Activated T-helper 1 cell treated with anti-CD3 and anti-CD28 coated beads, Interleukin-12 subunit alpha, Interleukin-12 subunit beta, Interleukin-2, Interleukin-4 antibody, amounts not matched to agents 30 ng/mL and 10 ng/mL and 1 ng/mL, durations not matched to agents 14 hours and 24 hours and 36 hours (primary cell): ENCODE data around the gene HSD17B12. TPM values are rescaled to one million over a fixed set of nuclear protein-coding genes. Genes with fewer than 3 reads are reported as not detected.

Experiments used
- DNase-seq: peaks from one replicate; pipeline ENCODE4 v3.0.0; 2021; ENCODE audit warnings: low spot score
- H3K27ac Mint-ChIP-seq: one replicate; pipeline ENCODE4 v1.8.0; 2021; ENCODE audit warnings: mild to moderate bottlenecking, mixed read lengths
- H3K27me3 Mint-ChIP-seq: one replicate; pipeline ENCODE4 v1.8.0; 2022; ENCODE audit warnings: mild to moderate bottlenecking, moderate library complexity, mixed read lengths; ENCODE audit not compliant: insufficient read depth
- H3K36me3 Mint-ChIP-seq: one replicate; pipeline ENCODE4 v1.8.0; 2021; ENCODE audit warnings: low read depth, mixed read lengths
- H3K4me1 Mint-ChIP-seq: one replicate; pipeline ENCODE4 v1.8.0; 2021; ENCODE audit warnings: low read depth, mixed read lengths
- H3K4me3 Mint-ChIP-seq: one replicate; pipeline ENCODE4 v1.8.0; 2021; ENCODE audit warnings: mild to moderate bottlenecking, moderate library complexity, mixed read lengths
- H3K9me3 Mint-ChIP-seq: one replicate; pipeline ENCODE4 v1.8.0; 2021; ENCODE audit warnings: mixed read lengths
- intact Hi-C: fragments of 100-400 bp; cut with micrococcal nuclease; formaldehyde crosslinking; loops from one replicate; pipeline ENCODE4 v1.15.1; 2024
- total RNA-seq: library from RNA; stranded (reverse); gene quantifications from 2 replicates; pipeline ENCODE4 v1.2.3, GENCODE V29; 2022

Gene HSD17B12
- total RNA-seq = 72.3 and 77.8 TPM in 2 replicates

DNA sequence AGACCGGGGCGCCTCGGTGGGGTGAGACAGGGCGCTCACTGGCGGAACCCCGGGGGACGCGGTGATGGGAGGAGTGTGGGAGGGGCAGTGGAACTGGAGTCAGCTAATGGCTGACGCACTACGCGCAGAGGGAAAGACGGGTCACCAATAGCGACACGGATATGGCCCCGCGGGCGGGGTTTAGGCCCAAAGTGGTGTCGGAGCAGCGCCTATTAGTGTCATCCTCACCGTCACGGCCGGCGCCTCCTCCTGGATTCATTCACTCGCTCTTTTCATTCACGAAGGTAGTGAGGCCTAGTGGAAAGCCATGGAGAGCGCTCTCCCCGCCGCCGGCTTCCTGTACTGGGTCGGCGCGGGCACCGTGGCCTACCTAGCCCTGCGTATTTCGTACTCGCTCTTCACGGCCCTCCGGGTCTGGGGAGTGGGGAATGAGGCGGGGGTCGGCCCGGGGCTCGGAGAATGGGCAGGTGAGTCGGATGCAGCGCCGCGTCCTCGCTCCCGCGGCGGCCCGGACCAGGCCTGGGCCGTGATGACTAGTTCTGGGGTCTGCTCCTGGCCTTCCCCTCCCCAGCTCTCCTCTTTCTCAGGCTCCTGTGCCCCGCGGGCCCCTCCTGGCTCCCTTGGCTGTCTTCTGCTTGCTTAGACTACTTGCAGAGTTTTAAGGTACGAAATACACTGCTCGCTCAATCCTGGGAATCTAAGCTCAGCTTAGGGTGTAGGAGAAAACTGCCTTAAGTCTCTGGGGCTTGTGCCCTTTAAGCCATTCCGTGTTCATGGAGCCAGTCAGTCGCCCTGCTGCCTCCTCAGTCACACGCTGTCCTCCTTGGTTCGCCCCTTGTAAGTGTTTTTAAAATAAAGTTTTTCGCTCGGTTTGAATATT is at the start of gene HSD17B12:
TSS of gene HSD17B12 (plus strand) at position 218 of the 880 bp plus-strand sequence. CDS start at position 308, 90 bp downstream.
- H3K9me3 Mint-ChIP-seq = peaks cover 19% of the 10 kb centered on the region
- DNase-seq = peak; percentile 99
- peak within 1 kb of the TSS; percentile 99 for H3K4me3 Mint-ChIP-seq
- H3K27ac Mint-ChIP-seq = peak within 1 kb of the TSS; percentile 94
- intact Hi-C loops = loop anchor here (1.0 to 5.0 kb wide), 12 partner anchors 36 to 1466 kb away; partner anchors contain the start of genes ACCS, ALKBH3, API5 and C11orf96
- peaks cover 40% of the 10 kb centered on the region for H3K4me1 Mint-ChIP-seq
- H3K36me3 Mint-ChIP-seq = peaks cover 33% of the 10 kb centered on the region
- peaks cover 9% of the 10 kb centered on the region for H3K27me3 Mint-ChIP-seq

DNA sequence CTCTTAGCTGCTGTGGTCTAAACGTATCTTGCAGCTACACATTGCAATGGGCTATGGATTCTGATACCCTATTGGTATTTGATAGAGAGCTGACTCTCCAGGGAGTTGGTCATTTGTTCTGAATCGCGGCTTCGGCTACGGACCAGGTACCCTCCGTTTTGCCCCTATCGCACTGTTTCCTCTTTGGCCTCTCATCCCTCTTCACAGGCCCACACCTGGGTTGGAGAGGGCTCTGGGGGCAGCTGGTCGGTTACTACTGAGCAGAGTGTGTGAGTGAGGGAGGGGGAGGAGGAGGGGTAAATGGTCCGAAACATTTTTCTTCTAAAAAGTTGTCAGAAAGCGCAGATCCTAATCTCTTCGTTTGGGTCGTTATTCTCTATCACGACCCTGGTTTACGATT is 48.8 kb upstream of the HSD17B12 start:
- Mint-ChIP-seq H3K27ac (no peak overlapping the region), H3K36me3 (no peaks in the 10 kb centered on the region), H3K27me3 (peaks cover 34% of the 10 kb centered on the region), H3K4me3 (no peak overlapping the region), H3K4me1 (no peaks in the 10 kb centered on the region), H3K9me3 (no peaks in the 10 kb centered on the region)
- intact Hi-C loops = no loop called here
- no peak for DNase-seq

DNA sequence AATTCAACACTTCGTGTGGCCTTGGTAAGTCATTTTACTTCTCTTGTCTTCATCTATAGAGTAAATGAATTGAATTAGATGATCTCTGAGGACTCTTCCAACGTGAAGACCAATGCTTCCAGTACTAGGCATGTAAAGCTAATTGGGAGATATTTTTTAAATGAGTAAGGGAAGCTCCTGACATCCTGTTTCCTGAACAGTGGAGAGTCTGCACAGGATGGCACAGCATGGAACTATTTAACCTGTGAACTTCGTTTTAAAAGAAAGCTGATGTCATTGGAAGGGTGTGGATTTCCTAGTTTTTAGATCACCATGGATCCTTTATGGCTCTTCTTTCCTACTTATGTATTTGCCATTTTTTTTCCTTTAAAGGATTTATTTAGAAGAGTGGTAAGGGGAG is 48.4 kb upstream of the HSD17B12 start:
- no peak for DNase-seq
- H3K9me3 Mint-ChIP-seq = no peaks in the 10 kb centered on the region

DNA sequence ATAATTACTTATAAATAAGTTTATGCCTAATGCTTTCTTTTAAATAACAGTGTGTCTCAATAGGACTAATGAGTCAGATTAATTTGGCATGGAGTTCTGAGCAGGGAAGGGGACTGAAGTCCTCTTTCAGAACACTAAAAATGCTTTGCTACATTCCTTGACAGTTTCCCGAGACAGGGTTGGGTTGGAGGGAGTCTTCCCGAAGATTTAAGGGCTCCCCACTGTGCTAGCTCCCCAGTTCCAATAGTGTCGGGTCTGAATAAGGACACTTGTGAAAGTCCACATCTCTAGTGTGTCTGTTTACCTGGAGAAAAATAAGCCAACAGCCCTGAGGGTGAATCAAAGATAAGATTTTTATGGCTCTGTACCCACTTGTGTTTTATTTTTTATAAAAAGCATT is 41.8 kb upstream of the HSD17B12 start:
- Mint-ChIP-seq H3K27me3 (peaks cover 44% of the 10 kb centered on the region), H3K27ac (no peak overlapping the region), H3K9me3 (peaks cover 3% of the 10 kb centered on the region), H3K4me1 (peaks cover 2% of the 10 kb centered on the region), H3K4me3 (no peak overlapping the region), H3K36me3 (peaks cover 2% of the 10 kb centered on the region)
- no peak for DNase-seq
- intact Hi-C loops = no loop called here

More for the DNA sequence above, 48.4 kb upstream of the HSD17B12 start:
- Mint-ChIP-seq H3K4me1 (no peaks in the 10 kb centered on the region), H3K4me3 (no peak overlapping the region), H3K27ac (no peak overlapping the region), H3K27me3 (peaks cover 35% of the 10 kb centered on the region), H3K36me3 (no peaks in the 10 kb centered on the region)
- intact Hi-C loops = no loop called here

DNA sequence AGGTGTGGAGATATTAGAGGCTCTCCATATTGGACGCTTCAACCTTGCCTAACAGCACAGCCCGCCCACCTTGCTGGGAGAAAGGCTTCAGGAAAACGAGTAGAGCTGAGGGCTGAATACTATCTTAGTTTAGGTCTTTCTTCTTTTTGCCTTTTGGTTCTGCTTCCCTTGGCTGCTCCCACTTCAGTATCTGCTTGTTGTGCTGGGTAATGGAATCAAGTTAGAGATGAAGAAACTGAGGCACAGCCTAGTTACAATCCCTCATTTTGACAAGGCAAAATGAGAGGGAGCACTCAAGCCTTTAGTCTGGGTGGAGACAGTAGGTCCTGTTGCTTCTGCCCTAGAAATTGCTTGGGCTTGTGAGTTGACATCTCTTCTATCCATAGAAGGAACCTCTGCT is 41.3 kb upstream of the HSD17B12 start:
- H3K36me3 Mint-ChIP-seq = peaks cover 6% of the 10 kb centered on the region
- intact Hi-C loops = no loop called here
- DNase-seq = no peak
- H3K4me1 Mint-ChIP-seq = peaks cover 7% of the 10 kb centered on the region
- peaks cover 6% of the 10 kb centered on the region for H3K9me3 Mint-ChIP-seq
- H3K27me3 Mint-ChIP-seq = peaks cover 44% of the 10 kb centered on the region
- no peak overlapping the region for H3K27ac Mint-ChIP-seq
- no peak overlapping the region for H3K4me3 Mint-ChIP-seq

DNA sequence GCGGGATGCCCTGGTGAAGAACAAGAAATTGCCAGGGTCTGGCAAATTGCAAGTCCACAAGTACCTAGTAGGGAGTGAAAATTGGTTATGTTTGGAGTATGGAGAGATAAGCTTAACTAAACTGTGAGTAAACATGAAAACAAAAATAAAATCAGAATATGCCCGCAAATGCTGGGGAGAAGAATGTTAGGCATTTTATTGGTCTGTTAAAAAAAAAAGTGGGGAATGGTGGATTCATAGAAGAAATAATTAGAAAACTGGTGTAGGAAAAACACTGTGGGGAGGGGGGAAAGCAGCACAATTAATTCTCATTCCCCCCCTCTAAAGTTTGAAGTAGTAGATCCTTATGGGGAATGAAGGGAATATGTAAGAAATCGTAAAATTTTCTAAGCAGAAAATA is 40.6 kb upstream of the HSD17B12 start:
- Mint-ChIP-seq H3K4me3 (no peak overlapping the region), H3K27me3 (peaks cover 42% of the 10 kb centered on the region), H3K36me3 (peaks cover 8% of the 10 kb centered on the region), H3K27ac (no peak overlapping the region), H3K4me1 (peaks cover 14% of the 10 kb centered on the region), H3K9me3 (peaks cover 6% of the 10 kb centered on the region)
- intact Hi-C loops = loop anchor here (10.0 kb wide), 1 partner anchor 425 kb away; the partner anchor contains the start of gene ACCS
- no peak for DNase-seq

DNA sequence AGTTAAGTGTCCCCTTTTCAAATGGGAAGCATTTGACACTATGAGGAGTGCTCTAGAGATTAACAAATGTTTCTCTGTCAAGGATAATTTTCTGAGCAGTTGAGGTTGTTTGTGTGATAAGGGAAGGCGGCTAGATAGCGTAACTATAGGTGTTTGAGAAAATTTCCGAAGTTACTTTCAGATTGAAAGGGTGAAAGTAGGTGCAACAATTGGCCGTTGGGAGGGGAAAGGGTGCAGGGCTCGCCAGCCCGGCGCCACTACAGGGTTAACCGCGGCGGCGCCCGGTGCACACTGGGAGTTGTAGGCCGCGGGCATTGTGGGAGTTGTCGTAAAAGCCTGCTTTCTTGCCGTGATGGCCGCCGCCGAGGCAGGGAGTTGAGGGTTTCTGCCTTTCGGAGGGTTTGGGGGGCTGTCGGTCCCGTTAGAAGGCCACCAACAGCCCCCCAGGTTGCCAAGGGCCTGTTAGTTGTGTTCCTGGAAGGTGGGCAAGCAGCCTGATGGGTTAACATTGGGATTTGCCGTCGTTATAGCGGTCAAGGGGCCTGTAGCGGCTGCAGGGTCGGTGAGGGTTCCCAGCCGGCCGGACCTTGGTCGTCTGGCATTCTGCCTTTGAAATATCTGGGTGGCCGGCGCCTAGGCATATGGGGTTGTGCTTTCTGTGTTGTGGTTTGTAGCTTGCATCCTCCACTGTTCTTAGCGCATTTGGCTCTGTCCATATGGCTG is 36.5 kb upstream of the HSD17B12 start:
- H3K9me3 Mint-ChIP-seq = peaks cover 6% of the 10 kb centered on the region
- peaks cover 8% of the 10 kb centered on the region for H3K36me3 Mint-ChIP-seq
- intact Hi-C loops = loop anchor here (1.0 to 10.0 kb wide), 9 partner anchors 36 to 421 kb away; partner anchors contain the start of genes ACCS, ALKBH3, HSD17B12 and TTC17

DNA sequence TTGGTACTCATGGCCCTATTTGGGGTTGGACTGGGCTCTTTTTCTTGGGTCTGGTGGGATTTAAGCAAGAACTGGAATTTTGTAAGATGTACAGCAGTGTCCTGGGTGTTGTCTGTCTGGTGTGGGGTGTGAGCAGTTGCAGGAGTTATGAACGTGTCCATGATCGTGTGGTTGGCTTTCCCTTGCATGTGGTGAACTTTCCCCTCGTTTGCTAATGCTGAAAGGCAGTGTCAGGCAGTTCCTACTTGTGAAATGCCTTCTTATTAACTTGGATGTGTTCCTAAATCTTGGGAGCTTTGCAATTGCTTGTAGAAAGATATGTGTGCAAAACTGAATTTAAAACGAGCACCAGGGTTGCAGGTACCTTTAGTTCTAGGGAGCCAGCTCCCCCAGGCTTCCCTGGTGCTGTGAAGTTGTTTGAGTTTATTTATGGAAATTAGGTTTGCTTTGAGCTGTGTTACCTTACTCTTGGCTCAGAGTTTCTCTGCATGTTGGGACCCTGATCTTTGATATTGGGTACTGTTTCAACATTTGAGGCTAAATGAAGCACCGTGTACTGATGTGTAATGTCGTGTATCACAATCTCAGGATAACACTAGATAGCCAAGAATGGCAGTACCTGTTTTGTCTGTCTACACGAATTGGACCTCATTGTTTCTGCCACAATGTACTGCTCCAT is 35.8 kb upstream of the HSD17B12 start:
- Mint-ChIP-seq H3K4me1 (peaks cover 19% of the 10 kb centered on the region), H3K9me3 (peaks cover 6% of the 10 kb centered on the region), H3K27ac (peak overlapping the region; percentile 91), H3K27me3 (peaks cover 13% of the 10 kb centered on the region), H3K4me3 (peak overlapping the region; percentile 99), H3K36me3 (peaks cover 8% of the 10 kb centered on the region)
- intact Hi-C loops = loop anchor here (1.0 to 10.0 kb wide), 9 partner anchors 36 to 420 kb away; partner anchors contain the start of genes ACCS, ALKBH3, HSD17B12 and TTC17
- DNase-seq = no peak

More for the DNA sequence above, 36.5 kb upstream of the HSD17B12 start:
- peak overlapping the region; percentile 99 for H3K4me3 Mint-ChIP-seq
- peak overlapping the region; percentile 91 for H3K27ac Mint-ChIP-seq
- DNase-seq = peak; percentile 83
- peaks cover 18% of the 10 kb centered on the region for H3K27me3 Mint-ChIP-seq
- peaks cover 19% of the 10 kb centered on the region for H3K4me1 Mint-ChIP-seq

DNA sequence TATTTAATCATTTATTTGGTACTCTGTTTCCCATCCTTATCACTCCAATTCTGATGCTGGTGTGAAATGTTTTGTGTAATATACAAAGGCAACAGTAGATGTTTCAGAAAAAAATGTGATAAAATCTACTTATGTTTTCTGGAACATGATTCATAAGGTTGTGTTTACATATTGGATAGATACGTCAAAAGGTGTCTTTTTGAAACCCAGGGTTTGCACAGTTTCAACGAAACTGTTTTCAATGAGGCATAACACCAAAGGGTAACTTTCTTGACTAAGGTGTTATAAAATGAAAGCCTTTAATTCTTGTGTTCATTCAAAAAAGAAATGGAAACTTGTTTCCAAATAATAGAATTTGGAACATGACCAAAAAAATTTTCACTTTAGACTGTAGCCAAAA is 33.8 kb upstream of the HSD17B12 start:
- intact Hi-C loops = loop anchor here (10.0 kb wide), 1 partner anchor 418 kb away; the partner anchor contains the start of gene ACCS
- H3K4me1 Mint-ChIP-seq = peaks cover 19% of the 10 kb centered on the region
- peaks cover 8% of the 10 kb centered on the region for H3K36me3 Mint-ChIP-seq
- H3K27ac Mint-ChIP-seq = no peak overlapping the region
- peaks cover 6% of the 10 kb centered on the region for H3K9me3 Mint-ChIP-seq
- no peak overlapping the region for H3K4me3 Mint-ChIP-seq
- H3K27me3 Mint-ChIP-seq = peaks cover 2% of the 10 kb centered on the region
- DNase-seq = no peak

DNA sequence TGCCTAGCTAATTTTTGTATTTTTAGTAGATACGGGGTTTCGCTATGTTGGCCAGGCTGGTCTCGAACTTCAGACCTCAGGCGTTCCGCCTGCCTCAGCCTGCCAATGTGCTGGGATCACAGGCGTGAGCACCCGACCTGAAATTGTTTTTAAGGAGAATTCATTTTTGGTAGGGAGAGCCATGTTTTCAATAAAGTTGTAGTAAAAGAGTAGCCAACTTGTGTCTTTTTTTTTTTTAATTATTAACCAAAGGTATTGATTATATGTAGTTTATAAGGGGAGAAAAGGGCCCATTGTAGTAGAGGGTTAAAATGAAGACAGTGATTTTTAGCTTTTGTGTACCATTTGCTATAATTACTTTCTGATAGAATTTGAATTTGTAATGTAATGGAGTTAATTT is 31.6 kb upstream of the HSD17B12 start:
- peaks cover 5% of the 10 kb centered on the region for H3K36me3 Mint-ChIP-seq
- no peak for DNase-seq
- H3K4me1 Mint-ChIP-seq = peaks cover 15% of the 10 kb centered on the region
- H3K27me3 Mint-ChIP-seq = peaks cover 2% of the 10 kb centered on the region
- intact Hi-C loops = loop anchor here (10.0 kb wide), 1 partner anchor 416 kb away; the partner anchor contains the start of gene ACCS
- peaks cover 2% of the 10 kb centered on the region for H3K9me3 Mint-ChIP-seq
- H3K4me3 Mint-ChIP-seq = no peak overlapping the region
- H3K27ac Mint-ChIP-seq = no peak overlapping the region

DNA sequence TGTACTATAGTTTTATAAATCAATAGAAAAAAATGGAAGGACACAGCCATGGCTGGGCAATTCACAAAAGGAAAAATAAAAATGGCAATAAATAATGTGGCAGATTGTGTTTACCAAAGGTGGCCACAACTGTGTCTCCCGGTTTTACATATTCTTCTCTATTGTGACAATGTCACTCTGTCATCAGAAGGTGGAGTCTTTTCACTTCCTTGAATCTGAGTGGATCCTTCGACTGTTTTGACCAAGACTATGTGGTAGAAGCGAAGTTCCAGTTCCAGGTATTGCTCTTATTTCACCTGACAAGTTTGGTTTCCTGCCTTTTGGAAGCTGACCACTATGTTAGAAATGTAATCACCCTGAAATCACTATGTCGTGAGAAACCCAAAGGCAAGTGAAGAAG is 31.0 kb upstream of the HSD17B12 start:
- Mint-ChIP-seq H3K4me3 (no peak overlapping the region), H3K36me3 (peaks cover 1% of the 10 kb centered on the region), H3K27ac (no peak overlapping the region), H3K4me1 (peaks cover 9% of the 10 kb centered on the region), H3K27me3 (peaks cover 2% of the 10 kb centered on the region), H3K9me3 (no peaks in the 10 kb centered on the region)
- no peak for DNase-seq
- intact Hi-C loops = loop anchor here (10.0 kb wide), 1 partner anchor 415 kb away; the partner anchor contains the start of gene ACCS

DNA sequence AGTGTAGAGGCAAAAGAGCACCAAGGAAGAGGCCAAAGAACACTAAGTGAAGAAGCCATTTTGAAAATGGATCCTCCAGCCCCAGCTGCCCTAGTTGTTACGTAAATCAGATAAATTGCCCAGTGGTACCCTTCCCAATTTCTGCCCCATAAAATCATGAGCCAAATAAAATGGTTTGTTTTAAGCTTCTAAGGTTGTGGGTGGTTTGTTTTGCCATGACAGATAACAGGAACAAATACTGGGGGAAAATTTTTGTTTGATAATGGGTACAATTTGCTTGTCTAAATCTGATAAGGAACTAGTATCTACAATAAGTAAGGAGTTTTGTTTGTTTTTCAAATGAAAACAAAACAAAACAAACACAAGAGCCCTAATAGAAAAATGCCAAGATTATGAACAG is 30.6 kb upstream of the HSD17B12 start:
- peaks cover 5% of the 10 kb centered on the region for H3K4me1 Mint-ChIP-seq
- DNase-seq = no peak
- no peaks in the 10 kb centered on the region for H3K36me3 Mint-ChIP-seq
- H3K9me3 Mint-ChIP-seq = no peaks in the 10 kb centered on the region
- intact Hi-C loops = loop anchor here (10.0 kb wide), 1 partner anchor 415 kb away; the partner anchor contains the start of gene ACCS
- H3K27ac Mint-ChIP-seq = no peak overlapping the region
- peaks cover 2% of the 10 kb centered on the region for H3K27me3 Mint-ChIP-seq
- H3K4me3 Mint-ChIP-seq = no peak overlapping the region
